SK-N-SH treated with all-trans-retinoic acid at 6 μM for 48 hours (cell line): Measurements from ENCODE around the gene RASA3.

Source experiments
- BACH2 ChIP-seq: fragments of 250-450 bp; sonication (Bioruptor Pico); IDR thresholded peaks from 2 replicates; pipeline ENCODE4 v1.9.0; 2021; ENCODE audit warnings: mild to moderate bottlenecking, borderline replicate concordance
- GLIS3 ChIP-seq: fragments of 250-450 bp; sonication (Bioruptor Pico); IDR thresholded peaks from 2 replicates; pipeline ENCODE4 v1.5.0; 2020; ENCODE audit warnings: mild to moderate bottlenecking, moderate library complexity
- RARB ChIP-seq: fragments of 250-450 bp; sonication (Bioruptor Pico); IDR thresholded peaks from 2 replicates; pipeline ENCODE4 v1.8.0; 2021; ENCODE audit warnings: mild to moderate bottlenecking, moderate library complexity
- ZFP30 ChIP-seq: fragments of 450-650 bp; formaldehyde crosslinking; IDR thresholded peaks from 2 replicates; pipeline ENCODE4 v1.5.0; 2022; ENCODE audit warnings: mild to moderate bottlenecking, moderate library complexity
- TF ChIP-seq, protein P1 (sequence below): fragments of 250-450 bp; sonication (Bioruptor Pico); IDR thresholded peaks from 2 replicates; pipeline ENCODE4 v1.5.1; 2020; ENCODE audit warnings: low read depth, mild to moderate bottlenecking, moderate library complexity
- TF ChIP-seq, protein P2 (sequence below): fragments of 250-450 bp; sonication (Bioruptor Pico); IDR thresholded peaks from 2 replicates; pipeline ENCODE4 v1.8.0; 2021; ENCODE audit warnings: low read depth, mild to moderate bottlenecking, moderate library complexity, borderline replicate concordance
- TF ChIP-seq, protein P3 (sequence below): fragments of 250-450 bp; sonication (Bioruptor Pico); IDR thresholded peaks from 2 replicates; pipeline ENCODE4 v1.8.0; 2020; ENCODE audit warnings: mild to moderate bottlenecking, moderate library complexity, borderline replicate concordance

DNA sequence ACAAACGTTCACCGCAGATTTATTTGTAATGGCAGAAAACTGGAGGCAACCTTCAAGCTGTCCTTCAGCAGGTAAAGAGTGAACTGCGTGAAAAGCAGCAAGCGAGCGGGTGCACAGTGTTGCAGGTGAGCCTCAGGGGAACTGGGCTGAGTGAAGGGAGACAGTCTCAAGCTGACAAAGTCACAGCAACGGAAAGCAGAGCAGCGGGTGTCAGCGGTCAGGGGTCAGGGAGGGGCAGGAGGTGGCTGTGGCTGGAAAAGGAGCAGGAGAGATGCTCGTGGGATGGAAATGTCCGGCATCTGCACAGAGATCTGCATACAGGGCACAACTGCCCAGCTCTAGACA, 8.5 kb upstream of the RASA3 start:
- TF ChIP-seq, protein P1, sequence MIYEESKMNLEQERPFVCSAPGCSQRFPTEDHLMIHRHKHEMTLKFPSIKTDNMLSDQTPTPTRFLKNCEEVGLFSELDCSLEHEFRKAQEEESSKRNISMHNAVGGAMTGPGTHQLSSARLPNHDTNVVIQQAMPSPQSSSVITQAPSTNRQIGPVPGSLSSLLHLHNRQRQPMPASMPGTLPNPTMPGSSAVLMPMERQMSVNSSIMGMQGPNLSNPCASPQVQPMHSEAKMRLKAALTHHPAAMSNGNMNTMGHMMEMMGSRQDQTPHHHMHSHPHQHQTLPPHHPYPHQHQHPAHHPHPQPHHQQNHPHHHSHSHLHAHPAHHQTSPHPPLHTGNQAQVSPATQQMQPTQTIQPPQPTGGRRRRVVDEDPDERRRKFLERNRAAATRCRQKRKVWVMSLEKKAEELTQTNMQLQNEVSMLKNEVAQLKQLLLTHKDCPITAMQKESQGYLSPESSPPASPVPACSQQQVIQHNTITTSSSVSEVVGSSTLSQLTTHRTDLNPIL (CRISPR knock-in tag) = no peak
- TF ChIP-seq RARB (CRISPR knock-in tag) (no peak), GLIS3 (CRISPR knock-in tag) (no peak), BACH2 (CRISPR knock-in tag) (no peak), ZFP30 (CRISPR knock-in tag) (no peak)
- TF ChIP-seq, protein P2, sequence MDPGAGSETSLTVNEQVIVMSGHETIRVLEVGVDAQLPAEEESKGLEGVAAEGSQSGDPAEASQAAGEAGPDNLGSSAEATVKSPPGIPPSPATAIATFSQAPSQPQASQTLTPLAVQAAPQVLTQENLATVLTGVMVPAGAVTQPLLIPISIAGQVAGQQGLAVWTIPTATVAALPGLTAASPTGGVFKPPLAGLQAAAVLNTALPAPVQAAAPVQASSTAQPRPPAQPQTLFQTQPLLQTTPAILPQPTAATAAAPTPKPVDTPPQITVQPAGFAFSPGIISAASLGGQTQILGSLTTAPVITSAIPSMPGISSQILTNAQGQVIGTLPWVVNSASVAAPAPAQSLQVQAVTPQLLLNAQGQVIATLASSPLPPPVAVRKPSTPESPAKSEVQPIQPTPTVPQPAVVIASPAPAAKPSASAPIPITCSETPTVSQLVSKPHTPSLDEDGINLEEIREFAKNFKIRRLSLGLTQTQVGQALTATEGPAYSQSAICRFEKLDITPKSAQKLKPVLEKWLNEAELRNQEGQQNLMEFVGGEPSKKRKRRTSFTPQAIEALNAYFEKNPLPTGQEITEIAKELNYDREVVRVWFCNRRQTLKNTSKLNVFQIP (CRISPR knock-in tag) = no peak
- TF ChIP-seq, protein P3, sequence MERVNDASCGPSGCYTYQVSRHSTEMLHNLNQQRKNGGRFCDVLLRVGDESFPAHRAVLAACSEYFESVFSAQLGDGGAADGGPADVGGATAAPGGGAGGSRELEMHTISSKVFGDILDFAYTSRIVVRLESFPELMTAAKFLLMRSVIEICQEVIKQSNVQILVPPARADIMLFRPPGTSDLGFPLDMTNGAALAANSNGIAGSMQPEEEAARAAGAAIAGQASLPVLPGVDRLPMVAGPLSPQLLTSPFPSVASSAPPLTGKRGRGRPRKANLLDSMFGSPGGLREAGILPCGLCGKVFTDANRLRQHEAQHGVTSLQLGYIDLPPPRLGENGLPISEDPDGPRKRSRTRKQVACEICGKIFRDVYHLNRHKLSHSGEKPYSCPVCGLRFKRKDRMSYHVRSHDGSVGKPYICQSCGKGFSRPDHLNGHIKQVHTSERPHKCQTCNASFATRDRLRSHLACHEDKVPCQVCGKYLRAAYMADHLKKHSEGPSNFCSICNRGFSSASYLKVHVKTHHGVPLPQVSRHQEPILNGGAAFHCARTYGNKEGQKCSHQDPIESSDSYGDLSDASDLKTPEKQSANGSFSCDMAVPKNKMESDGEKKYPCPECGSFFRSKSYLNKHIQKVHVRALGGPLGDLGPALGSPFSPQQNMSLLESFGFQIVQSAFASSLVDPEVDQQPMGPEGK (CRISPR knock-in tag) = no peak
